A673 (cell line): ENCODE results near the gene SDCBP2. TPM values are rescaled to one million over a fixed set of nuclear protein-coding genes. Genes with fewer than 3 reads are reported as not detected.

Source experiments
- BruUV-seq: library from RNA; stranded (reverse); fragments of 400-500 nt; replicated peaks from 2 replicates; lab custom pipeline; 2021; lab: Mats Ljungman, UMichigan
- CTCF ChIA-PET: fragments of 300-600 bp; sonication (Branson Sonifier 250); formaldehyde crosslinking; loops from one replicate; lab custom pipeline; 2022; ENCODE audit warnings: antibody characterized with exemption; lab: Charles Lee
- POLR2A ChIA-PET: fragments of 300-600 bp; sonication (Branson Sonifier 250); formaldehyde crosslinking; loops from one replicate; lab custom pipeline; 2022; ENCODE audit warnings: antibody characterized with exemption; ENCODE audit not compliant: low non-redundant PET; lab: Charles Lee
- DNase-seq: peaks from one replicate; pipeline ENCODE4 v3.0.0-alpha.2; 2015; ENCODE audit warnings: low spot score
- H3K27ac ChIP-seq: fragments of 200-600 bp; sonication (generic); 2 replicates; pipeline ENCODE4 v1.5.1; 2016; ENCODE audit warnings: mixed run types, low read depth, mild to moderate bottlenecking, mixed read lengths, antibody characterized with exemption, low read length; ENCODE audit not compliant: poor library complexity, severe bottlenecking
- H3K27me3 ChIP-seq: fragments of 200-600 bp; sonication (generic); replicated peaks from 2 replicates; pipeline ENCODE4 v1.6.1; 2017; ENCODE audit warnings: mixed run types, low read depth, mild to moderate bottlenecking, mixed read lengths, antibody characterized with exemption, low read length; ENCODE audit not compliant: insufficient read depth, poor library complexity
- H3K36me3 ChIP-seq: fragments of 200-600 bp; sonication (generic); 2 replicates; pipeline ENCODE4 v1.6.1; 2016; ENCODE audit warnings: mixed run types, mild to moderate bottlenecking, mixed read lengths, antibody characterized with exemption, low read length; ENCODE audit not compliant: insufficient read depth, poor library complexity, severe bottlenecking
- H3K4me1 ChIP-seq: fragments of 200-600 bp; sonication (generic); 2 replicates; pipeline ENCODE4 v1.6.1; 2017; ENCODE audit warnings: mixed run types, mild to moderate bottlenecking, mixed read lengths, antibody characterized with exemption, low read length; ENCODE audit not compliant: insufficient read depth, poor library complexity, severe bottlenecking
- H3K4me3 ChIP-seq: fragments of 200-600 bp; sonication (generic); 2 replicates; pipeline ENCODE4 v1.5.1; 2016; ENCODE audit warnings: low read depth, mixed run types, mild to moderate bottlenecking, mixed read lengths, low read length; ENCODE audit not compliant: poor library complexity, severe bottlenecking
- H3K9me3 ChIP-seq: fragments of 200-600 bp; sonication (generic); 2 replicates; pipeline ENCODE4 v1.6.1; 2016; ENCODE audit warnings: mixed run types, low read depth, mild to moderate bottlenecking, mixed read lengths, antibody characterized with exemption, low read length; ENCODE audit not compliant: poor library complexity, severe bottlenecking
- EZH2 ChIP-seq: fragments of 200-600 bp; sonication (generic); IDR thresholded peaks from 2 replicates; pipeline ENCODE4 v1.6.1; 2017; ENCODE audit warnings: borderline replicate concordance, low read depth, mild to moderate bottlenecking, mixed read lengths, antibody characterized with exemption, low read length; ENCODE audit not compliant: poor library complexity, severe bottlenecking
- intact Hi-C: fragments of 100-400 bp; cut with micrococcal nuclease; formaldehyde crosslinking; loops from one replicate; pipeline ENCODE4 v1.10.0; 2022; ENCODE audit not compliant: unreplicated experiment
- total RNA-seq: library from RNA; stranded (reverse); gene quantifications from 2 replicates; pipeline ENCODE4 v1.2.3, GENCODE V29; 2021
- TF ChIP-seq, protein P1 (sequence below): fragments of 300-800, 200-600 bp; sonication (generic); conservative IDR thresholded peaks from 2 replicates; pipeline ENCODE4 v1.5.1; 2017; ENCODE audit warnings: low read depth, mild to moderate bottlenecking, antibody characterized with exemption, low read length, moderate library complexity, mixed read lengths

The SDCBP2 gene
- total RNA-seq, 1 experiment from 2014 or later: 3.5 TPM

DNA sequence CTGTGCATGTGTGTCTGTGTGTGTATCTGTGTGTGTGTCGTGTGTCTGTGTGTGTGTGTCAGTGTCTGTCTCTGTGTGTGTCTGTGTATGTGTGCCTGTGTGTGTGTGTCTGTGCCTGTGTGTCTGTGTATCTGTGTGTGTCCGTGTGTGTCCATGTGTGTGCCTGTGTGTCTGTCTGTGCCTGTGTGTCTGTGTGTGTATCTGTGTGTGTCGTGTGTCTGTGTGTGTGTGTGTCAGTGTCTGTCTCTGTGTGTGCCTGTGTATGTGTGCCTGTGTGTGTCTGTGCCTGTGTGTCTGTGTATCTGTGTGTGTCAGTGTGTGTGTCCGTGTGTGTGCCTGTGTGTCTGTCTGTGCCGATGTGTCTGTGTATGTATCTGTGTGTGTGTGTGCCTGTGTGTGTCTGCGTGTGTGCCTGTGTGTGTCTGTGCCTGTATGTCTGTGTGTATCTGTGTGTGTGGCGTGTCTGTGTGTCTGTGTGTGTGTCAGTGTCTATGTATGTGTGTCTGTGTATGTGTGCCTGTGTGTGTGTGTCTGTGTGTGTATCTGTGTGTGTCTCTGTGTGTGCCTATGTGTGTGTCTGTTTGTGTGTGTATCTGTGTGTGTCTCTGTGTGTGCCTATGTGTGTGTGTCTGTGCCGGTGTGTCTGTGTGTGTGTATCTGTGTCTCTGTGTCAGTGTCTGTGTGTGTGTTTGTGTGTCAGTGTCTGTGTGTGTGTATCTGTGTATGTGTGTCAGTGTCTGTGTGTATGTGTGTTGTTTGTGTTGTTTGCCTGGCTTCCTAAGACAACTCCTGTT is 51.2 kb downstream of the SDCBP2 start:
- Histone ChIP-seq H3K9me3 (no peaks in the 10 kb centered on the region), H3K27me3 (no peaks in the 10 kb centered on the region), H3K27ac (no peak overlapping the region), H3K36me3 (no peaks in the 10 kb centered on the region), H3K4me1 (no peaks in the 10 kb centered on the region), H3K4me3 (no peak overlapping the region)
- CTCF ChIA-PET: no interaction called here
- POLR2A ChIA-PET: no interaction called here
- no TSS peak for BruUV-seq
- intact Hi-C loops: no loop called here
- TF ChIP-seq, protein P1, sequence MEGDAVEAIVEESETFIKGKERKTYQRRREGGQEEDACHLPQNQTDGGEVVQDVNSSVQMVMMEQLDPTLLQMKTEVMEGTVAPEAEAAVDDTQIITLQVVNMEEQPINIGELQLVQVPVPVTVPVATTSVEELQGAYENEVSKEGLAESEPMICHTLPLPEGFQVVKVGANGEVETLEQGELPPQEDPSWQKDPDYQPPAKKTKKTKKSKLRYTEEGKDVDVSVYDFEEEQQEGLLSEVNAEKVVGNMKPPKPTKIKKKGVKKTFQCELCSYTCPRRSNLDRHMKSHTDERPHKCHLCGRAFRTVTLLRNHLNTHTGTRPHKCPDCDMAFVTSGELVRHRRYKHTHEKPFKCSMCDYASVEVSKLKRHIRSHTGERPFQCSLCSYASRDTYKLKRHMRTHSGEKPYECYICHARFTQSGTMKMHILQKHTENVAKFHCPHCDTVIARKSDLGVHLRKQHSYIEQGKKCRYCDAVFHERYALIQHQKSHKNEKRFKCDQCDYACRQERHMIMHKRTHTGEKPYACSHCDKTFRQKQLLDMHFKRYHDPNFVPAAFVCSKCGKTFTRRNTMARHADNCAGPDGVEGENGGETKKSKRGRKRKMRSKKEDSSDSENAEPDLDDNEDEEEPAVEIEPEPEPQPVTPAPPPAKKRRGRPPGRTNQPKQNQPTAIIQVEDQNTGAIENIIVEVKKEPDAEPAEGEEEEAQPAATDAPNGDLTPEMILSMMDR: no peak
- TF ChIP-seq EZH2: no peak
- DNase-seq: no peak

DNA sequence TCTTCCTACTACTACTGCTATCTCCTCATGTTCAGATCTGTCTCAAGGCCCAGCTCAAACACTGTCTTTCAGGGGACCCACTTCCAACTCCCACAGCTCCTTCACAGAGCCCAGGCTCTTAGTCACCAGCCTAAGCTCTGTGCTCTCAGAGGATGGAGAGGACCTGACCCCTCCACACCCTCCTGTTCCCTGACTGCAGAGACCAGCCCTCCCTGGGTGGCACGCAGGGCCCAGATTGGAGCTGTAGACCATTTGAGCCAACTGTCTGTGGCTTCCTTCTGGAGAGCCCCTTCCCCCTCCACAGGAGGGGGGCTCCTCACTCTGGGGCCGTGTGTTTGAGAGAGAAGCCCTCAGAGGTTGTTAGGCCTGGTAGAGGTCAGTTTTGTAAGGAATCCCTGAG is 53.0 kb downstream of the SDCBP2 start:
- TF ChIP-seq, protein P1: no peak
- no peak for TF ChIP-seq EZH2
- H3K27ac ChIP-seq: no peak overlapping the region
- no peak overlapping the region for H3K4me3 ChIP-seq
- POLR2A ChIA-PET: no interaction called here
- H3K36me3 ChIP-seq: no peaks in the 10 kb centered on the region
- intact Hi-C loops: no loop called here
- H3K9me3 ChIP-seq: no peaks in the 10 kb centered on the region
- CTCF ChIA-PET: no interaction called here
- H3K4me1 ChIP-seq: no peaks in the 10 kb centered on the region
- DNase-seq: no peak
- no peaks in the 10 kb centered on the region for H3K27me3 ChIP-seq
- no TSS peak for BruUV-seq

DNA sequence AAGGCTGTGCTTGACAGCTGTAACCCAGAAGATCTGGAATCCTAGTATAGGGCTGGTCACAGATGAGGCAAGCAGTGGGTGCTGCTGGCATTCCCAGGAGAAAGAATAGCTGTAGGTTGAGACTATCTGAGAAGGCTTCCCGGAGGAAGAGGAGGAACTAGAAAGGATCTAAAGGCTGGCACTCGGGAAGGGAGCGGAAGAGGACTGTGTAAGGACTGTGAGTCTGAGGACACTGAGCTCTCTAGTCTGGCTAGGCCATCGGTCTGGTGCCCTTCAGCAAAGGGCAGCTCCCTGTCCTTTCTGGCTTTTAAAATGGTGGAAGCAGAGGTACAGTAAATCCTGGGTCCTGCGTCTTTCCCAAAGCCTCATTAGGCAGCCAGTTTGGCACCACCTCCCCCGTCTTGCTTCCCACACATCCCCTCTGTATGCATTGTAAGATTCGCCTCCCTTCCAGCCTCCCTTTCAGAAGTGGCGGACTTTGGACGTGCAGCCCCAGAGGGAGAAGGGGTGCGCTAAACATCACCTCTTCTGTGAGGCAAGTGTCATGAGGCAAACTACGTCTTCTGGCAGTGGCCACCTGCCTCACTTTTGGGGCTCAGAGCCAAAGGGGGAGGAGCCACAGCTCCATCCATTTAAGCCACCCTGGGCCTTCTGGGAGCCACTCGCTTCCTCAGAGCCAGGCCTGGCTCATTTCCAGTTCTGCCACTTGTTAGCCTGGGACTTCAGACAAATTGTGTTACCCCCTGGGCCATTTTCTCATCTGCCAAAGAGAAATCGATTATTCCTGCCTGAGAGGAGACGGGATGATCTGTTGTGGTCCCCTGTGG is 54.2 kb downstream of the SDCBP2 start:
- ChIA-PET CTCF (no interaction called here), POLR2A (no interaction called here)
- intact Hi-C loops: no loop called here
- H3K36me3 ChIP-seq: no peaks in the 10 kb centered on the region
- peak; percentile 14 for DNase-seq
- no TSS peak for BruUV-seq
- no peaks in the 10 kb centered on the region for H3K4me1 ChIP-seq
- H3K27me3 ChIP-seq: no peaks in the 10 kb centered on the region
- H3K4me3 ChIP-seq: no peak overlapping the region
- H3K9me3 ChIP-seq: no peaks in the 10 kb centered on the region
- TF ChIP-seq, protein P1: no peak
- no peak for TF ChIP-seq EZH2
- H3K27ac ChIP-seq: no peak overlapping the region
